ENCODE results near the gene VWA8. TPM values are rescaled to one million over a fixed set of nuclear protein-coding genes. Genes with fewer than 3 reads are reported as not detected.
"Not testable (repeated sequence)": the region's sequence is repeated elsewhere in the genome, so short reads cannot be mapped to it uniquely, and the experiment has no call there.

The VWA8 gene
- polyA plus RNA-seq, 3 donors, result 2.0 to 4.4 (median 3.4) TPM

GRCh38 chr13:41891119-41891518 is 69.8 kb downstream of the VWA8 start:
- Histone ChIP-seq H3K4me2 (replicated peaks; ENCODE audit: extremely low read depth, low read length, poor library complexity, severe bottlenecking) (no peak overlapping the region), H3K36me3 (replicated peaks in 1 of 2; ENCODE audit: control insufficient read depth in 1 of 2, insufficient read depth in 2 of 2, low read length in 2 of 2) (peaks cover 5 to 6% of the 10 kb centered on the region in 2 donors), H3K4me1 (ENCODE audit: control insufficient read depth in 1 of 2, insufficient read depth in 2 of 2, low read length in 2 of 2) (no peaks in the 10 kb centered on the region), H3K27ac (ENCODE audit: low read depth in 1 of 2, low read length in 2 of 2) (no peak overlapping the region), H3K9me3 (replicated peaks in 1 of 2; ENCODE audit: control insufficient read depth in 1 of 2, insufficient read depth in 1 of 2, low read length in 2 of 2) (no peaks in the 10 kb centered on the region), H3K4me3 (replicated peaks in 1 of 3; ENCODE audit: low read depth in 2 of 3, low read length in 3 of 3) (no peak overlapping the region), H2AFZ (ENCODE audit: insufficient read depth, low read depth, low read length, poor library complexity, severe bottlenecking) (no peak overlapping the region), H3K79me2 (ENCODE audit: insufficient read depth, low read length) (no peaks in the 10 kb centered on the region), H4K20me1 (ENCODE audit: insufficient read depth, low read length) (no peaks in the 10 kb centered on the region), H3K9ac (ENCODE audit: insufficient read depth, low read length, poor library complexity, severe bottlenecking) (no peak overlapping the region), H3K27me3 (ENCODE audit: control insufficient read depth in 2 of 2, insufficient read depth in 2 of 2, low read length in 2 of 2) (no peaks in the 10 kb centered on the region)
- H3K4me1 Mint-ChIP-seq, result no peaks in the 10 kb centered on the region
- DNase-seq, result no peak
- H3K27me3 Mint-ChIP-seq (ENCODE audit: low read depth in 3 of 3), result no peaks in the 10 kb centered on the region
- peaks cover 0 to 4% (median 1%) of the 10 kb centered on the region in 7 donors for H3K9me3 Mint-ChIP-seq
- WGBS (ENCODE audit: insufficient coverage), result 100% methylated on average over 4 of the region's 4 CpGs
- no peak overlapping the region for H3K4me3 Mint-ChIP-seq
- intact Hi-C loops (cut with micrococcal nuclease), result no loop called here
- H3K27ac Mint-ChIP-seq, result no peak overlapping the region
- peaks cover 30 to 33% of the 10 kb centered on the region in 2 donors for H3K36me3 Mint-ChIP-seq
- TF ChIP-seq, protein P1, sequence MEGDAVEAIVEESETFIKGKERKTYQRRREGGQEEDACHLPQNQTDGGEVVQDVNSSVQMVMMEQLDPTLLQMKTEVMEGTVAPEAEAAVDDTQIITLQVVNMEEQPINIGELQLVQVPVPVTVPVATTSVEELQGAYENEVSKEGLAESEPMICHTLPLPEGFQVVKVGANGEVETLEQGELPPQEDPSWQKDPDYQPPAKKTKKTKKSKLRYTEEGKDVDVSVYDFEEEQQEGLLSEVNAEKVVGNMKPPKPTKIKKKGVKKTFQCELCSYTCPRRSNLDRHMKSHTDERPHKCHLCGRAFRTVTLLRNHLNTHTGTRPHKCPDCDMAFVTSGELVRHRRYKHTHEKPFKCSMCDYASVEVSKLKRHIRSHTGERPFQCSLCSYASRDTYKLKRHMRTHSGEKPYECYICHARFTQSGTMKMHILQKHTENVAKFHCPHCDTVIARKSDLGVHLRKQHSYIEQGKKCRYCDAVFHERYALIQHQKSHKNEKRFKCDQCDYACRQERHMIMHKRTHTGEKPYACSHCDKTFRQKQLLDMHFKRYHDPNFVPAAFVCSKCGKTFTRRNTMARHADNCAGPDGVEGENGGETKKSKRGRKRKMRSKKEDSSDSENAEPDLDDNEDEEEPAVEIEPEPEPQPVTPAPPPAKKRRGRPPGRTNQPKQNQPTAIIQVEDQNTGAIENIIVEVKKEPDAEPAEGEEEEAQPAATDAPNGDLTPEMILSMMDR (IDR thresholded peaks at IDR 0.05), result no peak

- no peaks in the 10 kb centered on the region for H4K20me1 ChIP-seq (ENCODE audit: insufficient read depth, low read length)
- H3K4me1 Mint-ChIP-seq, result no peaks in the 10 kb centered on the region
- no peak overlapping the region for H3K27ac ChIP-seq (ENCODE audit: low read depth in 1 of 2, low read length in 2 of 2)
- intact Hi-C loops (cut with micrococcal nuclease), result no loop called here
- no peak overlapping the region for H2AFZ ChIP-seq (ENCODE audit: insufficient read depth, low read depth, low read length, poor library complexity, severe bottlenecking)
- H3K36me3 Mint-ChIP-seq, result peaks cover 45 to 52% of the 10 kb centered on the region in 2 donors
- H3K27ac Mint-ChIP-seq, result no peak overlapping the region
- H3K4me1 ChIP-seq (ENCODE audit: control insufficient read depth in 1 of 2, insufficient read depth in 2 of 2, low read length in 2 of 2), result no peaks in the 10 kb centered on the region
- no peak overlapping the region for H3K4me3 ChIP-seq (replicated peaks in 1 of 3; ENCODE audit: low read depth in 2 of 3, low read length in 3 of 3)
- H3K9me3 Mint-ChIP-seq, result peaks cover 11 to 26% (median 23%) of the 10 kb centered on the region in 7 donors
- H3K36me3 ChIP-seq (replicated peaks in 1 of 2; ENCODE audit: control insufficient read depth in 1 of 2, insufficient read depth in 2 of 2, low read length in 2 of 2), result peaks cover 15 to 39% of the 10 kb centered on the region in 2 donors
- DNase-seq, result no peak
- H3K79me2 ChIP-seq (ENCODE audit: insufficient read depth, low read length), result no peaks in the 10 kb centered on the region
- TF ChIP-seq, protein P1 (IDR thresholded peaks at IDR 0.05), result no peak
- H3K4me3 Mint-ChIP-seq, result no peak overlapping the region
- no peaks in the 10 kb centered on the region for H3K27me3 Mint-ChIP-seq (ENCODE audit: low read depth in 3 of 3)
- H3K27me3 ChIP-seq (ENCODE audit: control insufficient read depth in 2 of 2, insufficient read depth in 2 of 2, low read length in 2 of 2), result no peaks in the 10 kb centered on the region
- H3K9me3 ChIP-seq (replicated peaks in 1 of 2; ENCODE audit: control insufficient read depth in 1 of 2, insufficient read depth in 1 of 2, low read length in 2 of 2), result peaks cover 0 to 7% of the 10 kb centered on the region in 2 donors
- no peak overlapping the region for H3K9ac ChIP-seq (ENCODE audit: insufficient read depth, low read length, poor library complexity, severe bottlenecking)
- H3K4me2 ChIP-seq (replicated peaks; ENCODE audit: extremely low read depth, low read length, poor library complexity, severe bottlenecking), result no peak overlapping the region
These were observed 77.8 kb downstream of the VWA8 start for GRCh38 chr13:41883147-41883546.

- H3K9me3 ChIP-seq (replicated peaks in 1 of 2; ENCODE audit: control insufficient read depth in 1 of 2, insufficient read depth in 1 of 2, low read length in 2 of 2); intact Hi-C loops (cut with micrococcal nuclease); H3K79me2 ChIP-seq (ENCODE audit: insufficient read depth, low read length); H3K4me3 Mint-ChIP-seq; H3K27ac ChIP-seq (ENCODE audit: low read depth in 1 of 2, low read length in 2 of 2); H3K27me3 Mint-ChIP-seq (ENCODE audit: low read depth in 3 of 3); DNase-seq; H3K27ac Mint-ChIP-seq; H3K4me1 ChIP-seq (ENCODE audit: control insufficient read depth in 1 of 2, insufficient read depth in 2 of 2, low read length in 2 of 2); H3K4me1 Mint-ChIP-seq; H3K4me3 ChIP-seq (replicated peaks in 1 of 3; ENCODE audit: low read depth in 2 of 3, low read length in 3 of 3); H3K27me3 ChIP-seq (ENCODE audit: control insufficient read depth in 2 of 2, insufficient read depth in 2 of 2, low read length in 2 of 2); H4K20me1 ChIP-seq (ENCODE audit: insufficient read depth, low read length); H2AFZ ChIP-seq (ENCODE audit: insufficient read depth, low read depth, low read length, poor library complexity, severe bottlenecking); H3K9ac ChIP-seq (ENCODE audit: insufficient read depth, low read length, poor library complexity, severe bottlenecking); H3K4me2 ChIP-seq (replicated peaks; ENCODE audit: extremely low read depth, low read length, poor library complexity, severe bottlenecking): not testable (repeated sequence)
- whole genome bisulfite sequencing (ENCODE audit: insufficient coverage), result no CpG with 5 or more reads among the region's 32 CpGs
- peaks cover 15 to 32% of the 10 kb centered on the region in 2 donors for H3K36me3 ChIP-seq (replicated peaks in 1 of 2; ENCODE audit: control insufficient read depth in 1 of 2, insufficient read depth in 2 of 2, low read length in 2 of 2)
- Mint-ChIP-seq H3K9me3 (peaks cover 11 to 26% (median 23%) of the 10 kb centered on the region in 7 donors), H3K36me3 (peaks cover 40 to 46% of the 10 kb centered on the region in 2 donors)
These were observed 79.0 kb downstream of the VWA8 start for GRCh38 chr13:41881890-41882289.
